Measurements from ENCODE around the gene ITCH.

DNA sequence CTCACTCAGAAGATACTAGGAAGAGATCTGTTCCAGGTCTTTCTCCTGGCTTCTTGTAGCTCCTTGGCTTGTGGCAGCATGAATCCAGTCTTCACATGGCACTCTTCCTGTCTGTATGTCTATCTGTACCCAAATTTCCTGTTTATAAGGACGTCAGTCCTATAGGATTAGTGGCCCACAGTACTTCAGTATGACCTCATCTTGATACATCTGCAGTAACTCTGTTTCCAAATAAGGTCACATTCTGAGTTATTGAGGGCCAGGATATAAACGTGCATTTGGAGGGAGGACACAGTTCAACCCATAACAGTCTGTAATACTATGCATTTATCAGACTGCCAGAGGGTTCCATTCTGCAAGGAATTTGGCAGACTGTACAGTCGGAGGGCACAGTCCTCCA, 95.6 kb downstream of the ITCH start:
- TF ChIP-seq, protein P1, sequence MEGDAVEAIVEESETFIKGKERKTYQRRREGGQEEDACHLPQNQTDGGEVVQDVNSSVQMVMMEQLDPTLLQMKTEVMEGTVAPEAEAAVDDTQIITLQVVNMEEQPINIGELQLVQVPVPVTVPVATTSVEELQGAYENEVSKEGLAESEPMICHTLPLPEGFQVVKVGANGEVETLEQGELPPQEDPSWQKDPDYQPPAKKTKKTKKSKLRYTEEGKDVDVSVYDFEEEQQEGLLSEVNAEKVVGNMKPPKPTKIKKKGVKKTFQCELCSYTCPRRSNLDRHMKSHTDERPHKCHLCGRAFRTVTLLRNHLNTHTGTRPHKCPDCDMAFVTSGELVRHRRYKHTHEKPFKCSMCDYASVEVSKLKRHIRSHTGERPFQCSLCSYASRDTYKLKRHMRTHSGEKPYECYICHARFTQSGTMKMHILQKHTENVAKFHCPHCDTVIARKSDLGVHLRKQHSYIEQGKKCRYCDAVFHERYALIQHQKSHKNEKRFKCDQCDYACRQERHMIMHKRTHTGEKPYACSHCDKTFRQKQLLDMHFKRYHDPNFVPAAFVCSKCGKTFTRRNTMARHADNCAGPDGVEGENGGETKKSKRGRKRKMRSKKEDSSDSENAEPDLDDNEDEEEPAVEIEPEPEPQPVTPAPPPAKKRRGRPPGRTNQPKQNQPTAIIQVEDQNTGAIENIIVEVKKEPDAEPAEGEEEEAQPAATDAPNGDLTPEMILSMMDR (IDR thresholded peaks at IDR 0.05): no peak
- no peak for TF ChIP-seq POLR2A (IDR thresholded peaks at IDR 0.05)
- TF ChIP-seq POLR2AphosphoS5 (IDR thresholded peaks at IDR 0.05; ENCODE audit: insufficient read depth in 1 of 2, low read depth in 1 of 2): no peak
